ENCODE data around the gene JUP.

JUP gene

GRCh38 chr17:41801374-41802271, 15.1 kb upstream of the JUP start:
- H3K4me3 ChIP-seq (ENCODE audit: low read depth, low read length), result no peak overlapping the region
- TF ChIP-seq MAX (IDR thresholded peaks at IDR 0.05; ENCODE audit: low read depth, low read length) (0 out of 2 replicates have a peak, but pooled peaks have one; percentile 23), CTCF (IDR thresholded peaks at IDR 0.05; ENCODE audit: low read depth, low read length) (peak; percentile 93), POLR2A (IDR thresholded peaks at IDR 0.05; ENCODE audit: extremely low read depth, insufficient read length) (no peak), MYC (IDR thresholded peaks at IDR 0.05; ENCODE audit: low read depth, low read length) (no peak)
- peak; percentile 67 for DNase-seq (ENCODE audit: low read depth)

GRCh38 chr17:41800601-41801373, 14.3 kb upstream of the JUP start:
- H3K4me3 ChIP-seq (ENCODE audit: low read depth, low read length), result no peak overlapping the region
- TF ChIP-seq MYC (IDR thresholded peaks at IDR 0.05; ENCODE audit: low read depth, low read length), result no peak
- TF ChIP-seq MAX (IDR thresholded peaks at IDR 0.05; ENCODE audit: low read depth, low read length), result no peak
- TF ChIP-seq CTCF (IDR thresholded peaks at IDR 0.05; ENCODE audit: low read depth, low read length), result no peak
- no peak for TF ChIP-seq POLR2A (IDR thresholded peaks at IDR 0.05; ENCODE audit: extremely low read depth, insufficient read length)
- DNase-seq (ENCODE audit: low read depth), result no peak

- TF ChIP-seq CTCF (IDR thresholded peaks at IDR 0.05; ENCODE audit: low read depth, low read length), result no peak
- no peak for TF ChIP-seq POLR2A (IDR thresholded peaks at IDR 0.05; ENCODE audit: extremely low read depth, insufficient read length)
- TF ChIP-seq MAX (IDR thresholded peaks at IDR 0.05; ENCODE audit: low read depth, low read length), result no peak
- no peak for TF ChIP-seq MYC (IDR thresholded peaks at IDR 0.05; ENCODE audit: low read depth, low read length)
- no peak overlapping the region for H3K4me3 ChIP-seq (ENCODE audit: low read depth, low read length)
- DNase-seq (ENCODE audit: low read depth), result no peak
These were observed 12.9 kb upstream of the JUP start for GRCh38 chr17:41799366-41799765.

GRCh38 chr17:41797377-41797776, 10.9 kb upstream of the JUP start:
- TF ChIP-seq CTCF (IDR thresholded peaks at IDR 0.05; ENCODE audit: low read depth, low read length), result no peak
- TF ChIP-seq MYC (IDR thresholded peaks at IDR 0.05; ENCODE audit: low read depth, low read length), result no peak
- no peak for TF ChIP-seq POLR2A (IDR thresholded peaks at IDR 0.05; ENCODE audit: extremely low read depth, insufficient read length)
- no peak for DNase-seq (ENCODE audit: low read depth)
- H3K4me3 ChIP-seq (ENCODE audit: low read depth, low read length), result no peak overlapping the region

- DNase-seq (ENCODE audit: low read depth), result peak; percentile 56
- H3K4me3 ChIP-seq (ENCODE audit: low read depth, low read length), result no peak overlapping the region
- no peak for TF ChIP-seq POLR2A (IDR thresholded peaks at IDR 0.05; ENCODE audit: extremely low read depth, insufficient read length)
- TF ChIP-seq MAX (IDR thresholded peaks at IDR 0.05; ENCODE audit: low read depth, low read length), result no peak
- no peak for TF ChIP-seq MYC (IDR thresholded peaks at IDR 0.05; ENCODE audit: low read depth, low read length)
- TF ChIP-seq CTCF (IDR thresholded peaks at IDR 0.05; ENCODE audit: low read depth, low read length), result no peak
These were observed 9.8 kb upstream of the JUP start for GRCh38 chr17:41796121-41796895.

Data from NB4 (cell line).